WTC11 (cell line): ENCODE data around the gene DDX46. TPM values are rescaled to one million over a fixed set of nuclear protein-coding genes. Genes with fewer than 3 reads are reported as not detected.
"Not testable (repeated sequence)": the region's sequence is repeated elsewhere in the genome, so short reads cannot be mapped to it uniquely, and the experiment has no call there.

Experiments
- ATAC-seq: fragments of 200-7000 bp; cut with Tn5 transposase; 2 replicates; pipeline ENCODE4 v1.10.0; 2021; ENCODE audit warnings: mild to moderate bottlenecking, moderate library complexity
- CTCF ChIA-PET: fragments of 300-600 bp; sonication (Branson Sonifier 250); formaldehyde crosslinking; loops from one replicate; lab custom pipeline; 2021; ENCODE audit warnings: antibody characterized with exemption; lab: Charles Lee
- POLR2A ChIA-PET: fragments of 350-600 bp; sonication (Branson Sonifier 250); formaldehyde crosslinking; loops from one replicate; lab custom pipeline; 2021; ENCODE audit warnings: antibody characterized with exemption; lab: Charles Lee
- DNase-seq: peaks from one replicate; pipeline ENCODE4 v3.0.0; 2021; ENCODE audit warnings: low spot score
- H3K27ac Mint-ChIP-seq: 2 replicates; pipeline ENCODE4 v1.8.0; 2021; ENCODE audit warnings: mixed read lengths
- H3K27me3 Mint-ChIP-seq: 2 replicates; pipeline ENCODE4 v1.8.0; 2021; ENCODE audit warnings: low read depth, mild to moderate bottlenecking, moderate library complexity, mixed read lengths
- H3K36me3 Mint-ChIP-seq: 2 replicates; pipeline ENCODE4 v1.8.0; 2021; ENCODE audit warnings: mixed read lengths
- H3K4me1 Mint-ChIP-seq: 2 replicates; pipeline ENCODE4 v1.8.0; 2022; ENCODE audit warnings: mixed read lengths
- H3K4me3 Mint-ChIP-seq: 2 replicates; pipeline ENCODE4 v1.8.0; 2021; ENCODE audit warnings: mild to moderate bottlenecking, moderate library complexity, mixed read lengths
- H3K9me3 Mint-ChIP-seq: 2 replicates; pipeline ENCODE4 v1.8.0; 2021; ENCODE audit warnings: mixed read lengths
- EMX1 ChIP-seq: fragments of 250-450 bp; sonication (Bioruptor Pico); IDR thresholded peaks from 2 replicates; pipeline ENCODE4 v1.8.0; 2021; ENCODE audit warnings: mild to moderate bottlenecking
- HMGA2 ChIP-seq: fragments of 250-450 bp; sonication (Bioruptor Pico); IDR thresholded peaks from 2 replicates; pipeline ENCODE4 v1.4.0; 2021; ENCODE audit warnings: mild to moderate bottlenecking, moderate library complexity
- MXD4 ChIP-seq: fragments of 250-450 bp; sonication (Bioruptor Pico); IDR thresholded peaks from 2 replicates; pipeline ENCODE4 v1.8.0; 2021; ENCODE audit warnings: mild to moderate bottlenecking, moderate library complexity, borderline replicate concordance
- NFATC4 ChIP-seq: fragments of 250-450 bp; sonication (Bioruptor Pico); IDR thresholded peaks from 2 replicates; pipeline ENCODE4 v1.9.0; 2021; ENCODE audit warnings: mild to moderate bottlenecking
- PRRX2 ChIP-seq: fragments of 250-450 bp; sonication (Bioruptor Pico); IDR thresholded peaks from 2 replicates; pipeline ENCODE4 v1.8.0; 2021; ENCODE audit warnings: mild to moderate bottlenecking
- RORB ChIP-seq: fragments of 250-450 bp; sonication (Bioruptor Pico); IDR thresholded peaks from 2 replicates; pipeline ENCODE4 v1.9.0; 2021; ENCODE audit warnings: mild to moderate bottlenecking
- TEAD4 ChIP-seq: sonication (generic); formaldehyde crosslinking; IDR thresholded peaks from 2 replicates; pipeline ENCODE4 v1.8.0; 2022; ENCODE audit warnings: mild to moderate bottlenecking, missing genetic modification reagents
- ZNF219 ChIP-seq: sonication (generic); formaldehyde crosslinking; IDR thresholded peaks from 2 replicates; pipeline ENCODE4 v1.8.0; 2023; ENCODE audit warnings: missing genetic modification reagents, mild to moderate bottlenecking, borderline replicate concordance
- total RNA-seq: library from RNA; stranded (reverse); gene quantifications from 3 replicates; pipeline ENCODE4 v1.2.3, GENCODE V29; 2021
- TF ChIP-seq, protein P1 (sequence below): fragments of 200-600 bp; IDR thresholded peaks from 2 replicates; pipeline ENCODE4 v1.8.0; 2022; ENCODE audit warnings: antibody characterized with exemption
- TF ChIP-seq, protein P2 (sequence below): sonication (generic); formaldehyde crosslinking; IDR thresholded peaks from 2 replicates; pipeline ENCODE4 v1.8.1; 2023; ENCODE audit warnings: mild to moderate bottlenecking, missing genetic modification reagents, borderline replicate concordance
- TF ChIP-seq, protein P3 (sequence below): sonication (generic); formaldehyde crosslinking; IDR thresholded peaks from 2 replicates; pipeline ENCODE4 v1.8.0; 2023; ENCODE audit warnings: mild to moderate bottlenecking, missing genetic modification reagents
- TF ChIP-seq, protein P4 (sequence below): sonication (generic); formaldehyde crosslinking; IDR thresholded peaks from 2 replicates; pipeline ENCODE4 v1.8.1; 2022; ENCODE audit warnings: low read depth, mild to moderate bottlenecking, moderate library complexity, missing genetic modification reagents, borderline replicate concordance
- TF ChIP-seq, protein P5 (sequence below): fragments of 250-450 bp; sonication (Bioruptor Pico); IDR thresholded peaks from 2 replicates; pipeline ENCODE4 v1.9.0; 2021; ENCODE audit warnings: mild to moderate bottlenecking
- TF ChIP-seq, protein P6 (sequence below): sonication (generic); formaldehyde crosslinking; IDR thresholded peaks from 2 replicates; pipeline ENCODE4 v1.8.0; 2022; ENCODE audit warnings: mild to moderate bottlenecking, missing genetic modification reagents
- TF ChIP-seq, protein P7 (sequence below): sonication (generic); formaldehyde crosslinking; IDR thresholded peaks from 2 replicates; pipeline ENCODE4 v1.8.1; 2023; ENCODE audit warnings: mild to moderate bottlenecking, moderate library complexity, missing genetic modification reagents
- TF ChIP-seq, protein P8 (sequence below): sonication (generic); formaldehyde crosslinking; IDR thresholded peaks from 2 replicates; pipeline ENCODE4 v1.8.1; 2023; ENCODE audit warnings: mild to moderate bottlenecking, missing genetic modification reagents, moderate library complexity

The DDX46 gene
- total RNA-seq, 1 experiment from 2014 or later = 123 TPM

DNA sequence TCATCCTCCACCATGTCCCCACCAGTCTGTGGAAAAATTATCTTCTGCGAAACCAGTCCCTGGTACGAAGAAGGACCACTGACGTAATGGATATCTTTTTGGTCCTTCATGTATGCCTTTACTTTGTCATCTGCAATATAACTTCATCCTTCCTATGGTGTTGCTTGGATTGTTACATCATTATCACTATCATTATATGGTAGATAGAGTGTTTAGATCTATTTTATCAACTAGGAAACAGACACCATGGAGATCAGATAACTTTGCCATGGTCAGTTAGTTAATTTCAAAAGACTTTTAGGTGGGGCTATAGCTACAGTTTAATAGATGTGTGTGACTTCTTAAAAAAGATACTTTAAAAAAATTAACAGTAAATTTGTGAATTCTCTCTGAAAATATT is 44.0 kb upstream of the DDX46 start (continued):
- TF ChIP-seq, protein P1, sequence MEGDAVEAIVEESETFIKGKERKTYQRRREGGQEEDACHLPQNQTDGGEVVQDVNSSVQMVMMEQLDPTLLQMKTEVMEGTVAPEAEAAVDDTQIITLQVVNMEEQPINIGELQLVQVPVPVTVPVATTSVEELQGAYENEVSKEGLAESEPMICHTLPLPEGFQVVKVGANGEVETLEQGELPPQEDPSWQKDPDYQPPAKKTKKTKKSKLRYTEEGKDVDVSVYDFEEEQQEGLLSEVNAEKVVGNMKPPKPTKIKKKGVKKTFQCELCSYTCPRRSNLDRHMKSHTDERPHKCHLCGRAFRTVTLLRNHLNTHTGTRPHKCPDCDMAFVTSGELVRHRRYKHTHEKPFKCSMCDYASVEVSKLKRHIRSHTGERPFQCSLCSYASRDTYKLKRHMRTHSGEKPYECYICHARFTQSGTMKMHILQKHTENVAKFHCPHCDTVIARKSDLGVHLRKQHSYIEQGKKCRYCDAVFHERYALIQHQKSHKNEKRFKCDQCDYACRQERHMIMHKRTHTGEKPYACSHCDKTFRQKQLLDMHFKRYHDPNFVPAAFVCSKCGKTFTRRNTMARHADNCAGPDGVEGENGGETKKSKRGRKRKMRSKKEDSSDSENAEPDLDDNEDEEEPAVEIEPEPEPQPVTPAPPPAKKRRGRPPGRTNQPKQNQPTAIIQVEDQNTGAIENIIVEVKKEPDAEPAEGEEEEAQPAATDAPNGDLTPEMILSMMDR = no peak
- TF ChIP-seq, protein P2, sequence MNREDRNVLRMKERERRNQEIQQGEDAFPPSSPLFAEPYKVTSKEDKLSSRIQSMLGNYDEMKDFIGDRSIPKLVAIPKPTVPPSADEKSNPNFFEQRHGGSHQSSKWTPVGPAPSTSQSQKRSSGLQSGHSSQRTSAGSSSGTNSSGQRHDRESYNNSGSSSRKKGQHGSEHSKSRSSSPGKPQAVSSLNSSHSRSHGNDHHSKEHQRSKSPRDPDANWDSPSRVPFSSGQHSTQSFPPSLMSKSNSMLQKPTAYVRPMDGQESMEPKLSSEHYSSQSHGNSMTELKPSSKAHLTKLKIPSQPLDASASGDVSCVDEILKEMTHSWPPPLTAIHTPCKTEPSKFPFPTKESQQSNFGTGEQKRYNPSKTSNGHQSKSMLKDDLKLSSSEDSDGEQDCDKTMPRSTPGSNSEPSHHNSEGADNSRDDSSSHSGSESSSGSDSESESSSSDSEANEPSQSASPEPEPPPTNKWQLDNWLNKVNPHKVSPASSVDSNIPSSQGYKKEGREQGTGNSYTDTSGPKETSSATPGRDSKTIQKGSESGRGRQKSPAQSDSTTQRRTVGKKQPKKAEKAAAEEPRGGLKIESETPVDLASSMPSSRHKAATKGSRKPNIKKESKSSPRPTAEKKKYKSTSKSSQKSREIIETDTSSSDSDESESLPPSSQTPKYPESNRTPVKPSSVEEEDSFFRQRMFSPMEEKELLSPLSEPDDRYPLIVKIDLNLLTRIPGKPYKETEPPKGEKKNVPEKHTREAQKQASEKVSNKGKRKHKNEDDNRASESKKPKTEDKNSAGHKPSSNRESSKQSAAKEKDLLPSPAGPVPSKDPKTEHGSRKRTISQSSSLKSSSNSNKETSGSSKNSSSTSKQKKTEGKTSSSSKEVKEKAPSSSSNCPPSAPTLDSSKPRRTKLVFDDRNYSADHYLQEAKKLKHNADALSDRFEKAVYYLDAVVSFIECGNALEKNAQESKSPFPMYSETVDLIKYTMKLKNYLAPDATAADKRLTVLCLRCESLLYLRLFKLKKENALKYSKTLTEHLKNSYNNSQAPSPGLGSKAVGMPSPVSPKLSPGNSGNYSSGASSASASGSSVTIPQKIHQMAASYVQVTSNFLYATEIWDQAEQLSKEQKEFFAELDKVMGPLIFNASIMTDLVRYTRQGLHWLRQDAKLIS (CRISPR knock-in tag) = no peak
- TF ChIP-seq, protein P3, sequence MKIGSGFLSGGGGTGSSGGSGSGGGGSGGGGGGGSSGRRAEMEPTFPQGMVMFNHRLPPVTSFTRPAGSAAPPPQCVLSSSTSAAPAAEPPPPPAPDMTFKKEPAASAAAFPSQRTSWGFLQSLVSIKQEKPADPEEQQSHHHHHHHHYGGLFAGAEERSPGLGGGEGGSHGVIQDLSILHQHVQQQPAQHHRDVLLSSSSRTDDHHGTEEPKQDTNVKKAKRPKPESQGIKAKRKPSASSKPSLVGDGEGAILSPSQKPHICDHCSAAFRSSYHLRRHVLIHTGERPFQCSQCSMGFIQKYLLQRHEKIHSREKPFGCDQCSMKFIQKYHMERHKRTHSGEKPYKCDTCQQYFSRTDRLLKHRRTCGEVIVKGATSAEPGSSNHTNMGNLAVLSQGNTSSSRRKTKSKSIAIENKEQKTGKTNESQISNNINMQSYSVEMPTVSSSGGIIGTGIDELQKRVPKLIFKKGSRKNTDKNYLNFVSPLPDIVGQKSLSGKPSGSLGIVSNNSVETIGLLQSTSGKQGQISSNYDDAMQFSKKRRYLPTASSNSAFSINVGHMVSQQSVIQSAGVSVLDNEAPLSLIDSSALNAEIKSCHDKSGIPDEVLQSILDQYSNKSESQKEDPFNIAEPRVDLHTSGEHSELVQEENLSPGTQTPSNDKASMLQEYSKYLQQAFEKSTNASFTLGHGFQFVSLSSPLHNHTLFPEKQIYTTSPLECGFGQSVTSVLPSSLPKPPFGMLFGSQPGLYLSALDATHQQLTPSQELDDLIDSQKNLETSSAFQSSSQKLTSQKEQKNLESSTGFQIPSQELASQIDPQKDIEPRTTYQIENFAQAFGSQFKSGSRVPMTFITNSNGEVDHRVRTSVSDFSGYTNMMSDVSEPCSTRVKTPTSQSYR (CRISPR knock-in tag) = no peak
- TF ChIP-seq TEAD4 (CRISPR knock-in tag) = no peak
- TF ChIP-seq, all 79 proteins: peak for 0

DNA sequence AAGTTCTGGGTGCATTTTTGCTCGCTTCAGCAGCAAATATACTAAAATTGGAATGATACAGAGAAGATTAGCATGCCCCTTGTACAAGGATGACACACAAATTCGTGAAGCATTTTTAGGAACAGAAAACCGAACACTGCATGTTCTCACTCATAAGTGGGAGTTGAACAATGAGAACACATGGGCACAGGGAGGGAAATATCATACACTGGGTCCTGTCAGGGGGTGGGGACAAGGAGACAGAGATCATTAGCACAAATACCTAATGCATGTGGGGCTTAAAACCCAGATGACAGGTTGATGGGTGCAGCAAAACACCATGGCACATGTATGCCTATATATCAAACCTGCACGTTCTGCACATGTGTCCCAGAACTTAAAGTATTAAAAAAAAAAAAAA is 43.1 kb upstream of the DDX46 start:
- ATAC-seq, H3K9me3 Mint-ChIP-seq, POLR2A ChIA-PET, DNase-seq, H3K27ac Mint-ChIP-seq, H3K4me1 Mint-ChIP-seq, CTCF ChIA-PET, H3K27me3 Mint-ChIP-seq, H3K4me3 Mint-ChIP-seq: not testable (repeated sequence)
- H3K36me3 Mint-ChIP-seq = peaks cover 42% of the 10 kb centered on the region

DNA sequence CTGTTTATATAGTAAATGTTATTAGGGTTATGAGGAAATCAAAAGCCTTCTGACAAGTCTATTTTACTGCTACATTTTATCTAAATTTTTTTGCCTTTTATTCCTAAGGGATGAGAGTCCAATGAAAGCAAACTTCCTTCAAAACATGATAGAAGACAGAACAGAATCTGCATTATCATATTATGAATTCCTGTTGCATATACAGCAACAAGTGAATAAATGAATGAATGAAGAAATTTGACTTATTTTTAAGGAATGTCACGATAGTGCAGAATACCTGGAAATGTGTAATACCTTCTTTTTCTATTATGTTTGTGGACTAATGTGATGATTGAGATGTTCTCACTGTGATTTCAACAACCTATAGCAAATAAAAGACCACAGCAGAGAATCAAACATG is 33.7 kb upstream of the DDX46 start:
- TF ChIP-seq EMX1 (CRISPR knock-in tag) (no peak), ZNF219 (no peak), MXD4 (no peak), PRRX2 (no peak), RORB (CRISPR knock-in tag) (no peak), NFATC4 (CRISPR knock-in tag) (no peak), HMGA2 (no peak)
- TF ChIP-seq, protein P3 (CRISPR knock-in tag) = no peak
- TF ChIP-seq, protein P4, sequence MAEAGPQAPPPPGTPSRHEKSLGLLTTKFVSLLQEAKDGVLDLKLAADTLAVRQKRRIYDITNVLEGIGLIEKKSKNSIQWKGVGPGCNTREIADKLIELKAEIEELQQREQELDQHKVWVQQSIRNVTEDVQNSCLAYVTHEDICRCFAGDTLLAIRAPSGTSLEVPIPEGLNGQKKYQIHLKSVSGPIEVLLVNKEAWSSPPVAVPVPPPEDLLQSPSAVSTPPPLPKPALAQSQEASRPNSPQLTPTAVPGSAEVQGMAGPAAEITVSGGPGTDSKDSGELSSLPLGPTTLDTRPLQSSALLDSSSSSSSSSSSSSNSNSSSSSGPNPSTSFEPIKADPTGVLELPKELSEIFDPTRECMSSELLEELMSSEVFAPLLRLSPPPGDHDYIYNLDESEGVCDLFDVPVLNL (CRISPR knock-in tag) = no peak
- TF ChIP-seq, protein P5, sequence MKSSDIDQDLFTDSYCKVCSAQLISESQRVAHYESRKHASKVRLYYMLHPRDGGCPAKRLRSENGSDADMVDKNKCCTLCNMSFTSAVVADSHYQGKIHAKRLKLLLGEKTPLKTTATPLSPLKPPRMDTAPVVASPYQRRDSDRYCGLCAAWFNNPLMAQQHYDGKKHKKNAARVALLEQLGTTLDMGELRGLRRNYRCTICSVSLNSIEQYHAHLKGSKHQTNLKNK (CRISPR knock-in tag) = no peak
- TF ChIP-seq, protein P6, sequence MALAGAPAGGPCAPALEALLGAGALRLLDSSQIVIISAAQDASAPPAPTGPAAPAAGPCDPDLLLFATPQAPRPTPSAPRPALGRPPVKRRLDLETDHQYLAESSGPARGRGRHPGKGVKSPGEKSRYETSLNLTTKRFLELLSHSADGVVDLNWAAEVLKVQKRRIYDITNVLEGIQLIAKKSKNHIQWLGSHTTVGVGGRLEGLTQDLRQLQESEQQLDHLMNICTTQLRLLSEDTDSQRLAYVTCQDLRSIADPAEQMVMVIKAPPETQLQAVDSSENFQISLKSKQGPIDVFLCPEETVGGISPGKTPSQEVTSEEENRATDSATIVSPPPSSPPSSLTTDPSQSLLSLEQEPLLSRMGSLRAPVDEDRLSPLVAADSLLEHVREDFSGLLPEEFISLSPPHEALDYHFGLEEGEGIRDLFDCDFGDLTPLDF (CRISPR knock-in tag) = no peak
- TF ChIP-seq, protein P7, sequence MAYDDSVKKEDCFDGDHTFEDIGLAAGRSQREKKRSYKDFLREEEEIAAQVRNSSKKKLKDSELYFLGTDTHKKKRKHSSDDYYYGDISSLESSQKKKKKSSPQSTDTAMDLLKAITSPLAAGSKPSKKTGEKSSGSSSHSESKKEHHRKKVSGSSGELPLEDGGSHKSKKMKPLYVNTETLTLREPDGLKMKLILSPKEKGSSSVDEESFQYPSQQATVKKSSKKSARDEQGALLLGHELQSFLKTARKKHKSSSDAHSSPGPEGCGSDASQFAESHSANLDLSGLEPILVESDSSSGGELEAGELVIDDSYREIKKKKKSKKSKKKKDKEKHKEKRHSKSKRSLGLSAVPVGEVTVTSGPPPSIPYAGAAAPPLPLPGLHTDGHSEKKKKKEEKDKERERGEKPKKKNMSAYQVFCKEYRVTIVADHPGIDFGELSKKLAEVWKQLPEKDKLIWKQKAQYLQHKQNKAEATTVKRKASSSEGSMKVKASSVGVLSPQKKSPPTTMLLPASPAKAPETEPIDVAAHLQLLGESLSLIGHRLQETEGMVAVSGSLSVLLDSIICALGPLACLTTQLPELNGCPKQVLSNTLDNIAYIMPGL (CRISPR knock-in tag) = no peak
- TF ChIP-seq, protein P8, sequence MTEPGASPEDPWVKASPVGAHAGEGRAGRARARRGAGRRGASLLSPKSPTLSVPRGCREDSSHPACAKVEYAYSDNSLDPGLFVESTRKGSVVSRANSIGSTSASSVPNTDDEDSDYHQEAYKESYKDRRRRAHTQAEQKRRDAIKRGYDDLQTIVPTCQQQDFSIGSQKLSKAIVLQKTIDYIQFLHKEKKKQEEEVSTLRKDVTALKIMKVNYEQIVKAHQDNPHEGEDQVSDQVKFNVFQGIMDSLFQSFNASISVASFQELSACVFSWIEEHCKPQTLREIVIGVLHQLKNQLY (CRISPR knock-in tag) = no peak
- no peaks in the 10 kb centered on the region for H3K4me1 Mint-ChIP-seq
- H3K9me3 Mint-ChIP-seq = no peaks in the 10 kb centered on the region
- ChIA-PET CTCF (no interaction called here), POLR2A (no interaction called here)
- no peak overlapping the region for H3K4me3 Mint-ChIP-seq
- no peak for ATAC-seq
- H3K27ac Mint-ChIP-seq = no peak overlapping the region
- no peaks in the 10 kb centered on the region for H3K27me3 Mint-ChIP-seq
- H3K36me3 Mint-ChIP-seq = peaks cover 18% of the 10 kb centered on the region
- no peak for DNase-seq
